ENCODE results near the gene VARS1. TPM values are rescaled to one million over a fixed set of nuclear protein-coding genes. Genes with fewer than 3 reads are reported as not detected.

The VARS1 gene
- total and polyA plus RNA-seq, 2 of the 4 experiments (the other 2 are of a cell fraction), result 41.2 to 42.0 TPM

DNA sequence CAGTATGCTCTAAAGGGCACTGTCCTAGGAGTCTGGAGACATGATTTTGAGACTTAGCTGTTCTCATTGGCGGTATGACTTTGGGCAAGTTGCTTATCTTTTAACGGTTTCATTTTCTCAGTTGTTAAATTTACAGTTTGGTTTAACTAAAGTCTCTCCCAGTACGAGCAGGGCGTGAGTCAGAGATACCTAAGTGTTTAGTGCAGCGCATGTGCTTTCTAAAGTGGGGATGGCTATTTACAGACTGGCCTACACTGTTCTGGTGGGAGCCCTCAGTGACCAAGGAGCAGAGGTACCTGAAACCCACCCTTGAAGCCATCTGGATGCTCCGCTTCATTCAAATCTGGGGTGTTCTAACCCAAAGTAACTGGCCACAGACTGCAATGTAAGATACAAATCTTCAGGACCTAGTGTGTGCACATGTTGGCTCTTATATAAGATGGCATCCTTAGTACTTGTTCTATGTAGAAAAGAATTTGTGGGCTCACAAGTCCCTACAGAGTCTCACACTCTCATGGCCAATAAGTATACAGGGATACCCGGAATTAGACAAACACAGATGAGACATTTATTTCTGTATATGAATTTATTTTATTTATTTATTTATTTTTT is 45.0 kb downstream of the VARS1 start:
- Histone ChIP-seq H3K79me1 (ENCODE audit: low read depth in 1 of 2, low read length in 2 of 2) (0 out of 4 replicates have a peak, but pooled peaks cover 0 to 12% of the 10 kb centered on the region in 2 experiments), H4K20me1 (ENCODE audit: insufficient read depth, low read length) (peaks cover 3% of the 10 kb centered on the region; the same call in 1 of the 2 replicates), H3K18ac (ENCODE audit: low read depth, low read length) (no peak overlapping the region), H3K4me2 (ENCODE audit: low read depth, low read length) (no peak overlapping the region), H3K56ac (ENCODE audit: extremely low read depth, insufficient read depth, low read length) (no peak overlapping the region), H3K4me1 (ENCODE audit: control insufficient read depth, insufficient read depth, low read length) (peaks cover 5% of the 10 kb centered on the region), H3K23ac (ENCODE audit: low read depth, low read length) (no peak overlapping the region), H2BK5ac (ENCODE audit: low read depth, low read length, poor library complexity, severe bottlenecking) (no peak overlapping the region), H2BK15ac (ENCODE audit: low read depth, low read length) (no peak overlapping the region), H2AK9ac (replicated peaks; ENCODE audit: low read depth, low read length, poor library complexity) (no peak overlapping the region), H3K4me3 (ENCODE audit: insufficient read depth, low read depth, low read length) (no peak overlapping the region), H3K14ac (replicated peaks; ENCODE audit: low read depth, low read length) (no peak overlapping the region), H3K27me3 (ENCODE audit: control insufficient read depth, insufficient read depth, low read length) (no peaks in the 10 kb centered on the region), H3K9me3 (ENCODE audit: control insufficient read depth, insufficient read depth, low read length) (no peaks in the 10 kb centered on the region), H3K9ac (ENCODE audit: low read depth, low read length) (no peak overlapping the region), H3K9me1 (ENCODE audit: insufficient read depth, low read length) (peaks cover 6% of the 10 kb centered on the region), H4K5ac (ENCODE audit: low read depth, low read length) (no peak overlapping the region), H2BK20ac (ENCODE audit: low read depth, low read length) (no peak overlapping the region), H3K36me3 (ENCODE audit: control insufficient read depth, insufficient read depth, low read length) (no peaks in the 10 kb centered on the region; the same call in 1 of the 2 replicates), H2AK5ac (ENCODE audit: low read depth, low read length) (no peak overlapping the region), H4K91ac (ENCODE audit: insufficient read depth, low read depth, low read length) (no peak overlapping the region), H3K27ac (ENCODE audit: insufficient read depth, low read length) (no peak overlapping the region), H2AFZ (replicated peaks; ENCODE audit: low read length, poor library complexity) (no peak overlapping the region), H4K8ac (ENCODE audit: low read depth in 2 of 2, low read length in 2 of 2) (no peak overlapping the region), H3K4ac (ENCODE audit: low read depth, low read length) (no peak overlapping the region), H2BK120ac (ENCODE audit: low read depth, low read length) (no peak overlapping the region)
- BruUV-seq (replicated peaks), result no TSS peak
- ChIA-PET POLR2A (ENCODE audit: unreplicated experiment) (no interaction called here), CTCF (interaction anchor here (0.6 to 1.3 kb wide), 2 partner anchors 19 to 20 kb away, joined by 3 read pairs; no protein-coding TSS in a partner anchor)
- WGBS, 2 experiments (ENCODE audit: extremely low coverage in 2 of 2, insufficient read length in 1 of 2), result 60% methylated on average over 4 of the region's 7 CpGs; no CpG with 5 or more reads in 1 of the 2 experiments
- TF ChIP-seq, protein P1, sequence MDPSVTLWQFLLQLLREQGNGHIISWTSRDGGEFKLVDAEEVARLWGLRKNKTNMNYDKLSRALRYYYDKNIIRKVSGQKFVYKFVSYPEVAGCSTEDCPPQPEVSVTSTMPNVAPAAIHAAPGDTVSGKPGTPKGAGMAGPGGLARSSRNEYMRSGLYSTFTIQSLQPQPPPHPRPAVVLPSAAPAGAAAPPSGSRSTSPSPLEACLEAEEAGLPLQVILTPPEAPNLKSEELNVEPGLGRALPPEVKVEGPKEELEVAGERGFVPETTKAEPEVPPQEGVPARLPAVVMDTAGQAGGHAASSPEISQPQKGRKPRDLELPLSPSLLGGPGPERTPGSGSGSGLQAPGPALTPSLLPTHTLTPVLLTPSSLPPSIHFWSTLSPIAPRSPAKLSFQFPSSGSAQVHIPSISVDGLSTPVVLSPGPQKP (IDR thresholded peaks at IDR 0.05; ENCODE audit: borderline replicate concordance, low read depth, low read length), result no peak
- no peak for TF ChIP-seq POLR2A (IDR thresholded peaks at IDR 0.05; ENCODE audit: low read depth, low read length)
- TF ChIP-seq BHLHE40 (IDR thresholded peaks at IDR 0.05; ENCODE audit: low read depth, low read length), result no peak
- no peak for TF ChIP-seq MXI1 (IDR thresholded peaks at IDR 0.05; ENCODE audit: borderline replicate concordance, low read depth, low read length)
- TF ChIP-seq CHD1 (IDR thresholded peaks at IDR 0.05; ENCODE audit: low read depth, low read length), result no peak
- TF ChIP-seq CEBPB (IDR thresholded peaks at IDR 0.05; ENCODE audit: low read depth, low read length), result no peak
- TF ChIP-seq, protein P2, sequence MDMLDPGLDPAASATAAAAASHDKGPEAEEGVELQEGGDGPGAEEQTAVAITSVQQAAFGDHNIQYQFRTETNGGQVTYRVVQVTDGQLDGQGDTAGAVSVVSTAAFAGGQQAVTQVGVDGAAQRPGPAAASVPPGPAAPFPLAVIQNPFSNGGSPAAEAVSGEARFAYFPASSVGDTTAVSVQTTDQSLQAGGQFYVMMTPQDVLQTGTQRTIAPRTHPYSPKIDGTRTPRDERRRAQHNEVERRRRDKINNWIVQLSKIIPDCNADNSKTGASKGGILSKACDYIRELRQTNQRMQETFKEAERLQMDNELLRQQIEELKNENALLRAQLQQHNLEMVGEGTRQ (IDR thresholded peaks at IDR 0.05; ENCODE audit: low read depth, low read length), result no peak
- TF ChIP-seq, protein P3, sequence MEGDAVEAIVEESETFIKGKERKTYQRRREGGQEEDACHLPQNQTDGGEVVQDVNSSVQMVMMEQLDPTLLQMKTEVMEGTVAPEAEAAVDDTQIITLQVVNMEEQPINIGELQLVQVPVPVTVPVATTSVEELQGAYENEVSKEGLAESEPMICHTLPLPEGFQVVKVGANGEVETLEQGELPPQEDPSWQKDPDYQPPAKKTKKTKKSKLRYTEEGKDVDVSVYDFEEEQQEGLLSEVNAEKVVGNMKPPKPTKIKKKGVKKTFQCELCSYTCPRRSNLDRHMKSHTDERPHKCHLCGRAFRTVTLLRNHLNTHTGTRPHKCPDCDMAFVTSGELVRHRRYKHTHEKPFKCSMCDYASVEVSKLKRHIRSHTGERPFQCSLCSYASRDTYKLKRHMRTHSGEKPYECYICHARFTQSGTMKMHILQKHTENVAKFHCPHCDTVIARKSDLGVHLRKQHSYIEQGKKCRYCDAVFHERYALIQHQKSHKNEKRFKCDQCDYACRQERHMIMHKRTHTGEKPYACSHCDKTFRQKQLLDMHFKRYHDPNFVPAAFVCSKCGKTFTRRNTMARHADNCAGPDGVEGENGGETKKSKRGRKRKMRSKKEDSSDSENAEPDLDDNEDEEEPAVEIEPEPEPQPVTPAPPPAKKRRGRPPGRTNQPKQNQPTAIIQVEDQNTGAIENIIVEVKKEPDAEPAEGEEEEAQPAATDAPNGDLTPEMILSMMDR (conservative IDR thresholded peaks at IDR 0.05; ENCODE audit: low read depth, low read length), result no peak
- in situ Hi-C loops (cut with MboI; ENCODE audit: low sequenced_read_pairs), result no loop called here
- DNase-seq, result peak; percentile 66
- ATAC-seq (ENCODE audit: low read depth), result no peak
- intact Hi-C loops (cut with micrococcal nuclease), result no loop called here
- dilution Hi-C loops (cut with HindIII; ENCODE audit: low sequenced_read_pairs, unreplicated experiment), result no loop called here

Measured in IMR-90 (cell line).